Measurements from ENCODE around the gene MRPS27. TPM values are rescaled to one million over a fixed set of nuclear protein-coding genes. Genes with fewer than 3 reads are reported as not detected.
A peak's percentile ranks its signal among the peaks of the same experiment; 100 is the strongest.

Gene MRPS27
- total and polyA plus RNA-seq, 9 of the 15 experiments (the other 6 are each of a cell fraction or from before 2014, with no cell fraction given), result 73.6 to 144 (median 106) TPM

DNA sequence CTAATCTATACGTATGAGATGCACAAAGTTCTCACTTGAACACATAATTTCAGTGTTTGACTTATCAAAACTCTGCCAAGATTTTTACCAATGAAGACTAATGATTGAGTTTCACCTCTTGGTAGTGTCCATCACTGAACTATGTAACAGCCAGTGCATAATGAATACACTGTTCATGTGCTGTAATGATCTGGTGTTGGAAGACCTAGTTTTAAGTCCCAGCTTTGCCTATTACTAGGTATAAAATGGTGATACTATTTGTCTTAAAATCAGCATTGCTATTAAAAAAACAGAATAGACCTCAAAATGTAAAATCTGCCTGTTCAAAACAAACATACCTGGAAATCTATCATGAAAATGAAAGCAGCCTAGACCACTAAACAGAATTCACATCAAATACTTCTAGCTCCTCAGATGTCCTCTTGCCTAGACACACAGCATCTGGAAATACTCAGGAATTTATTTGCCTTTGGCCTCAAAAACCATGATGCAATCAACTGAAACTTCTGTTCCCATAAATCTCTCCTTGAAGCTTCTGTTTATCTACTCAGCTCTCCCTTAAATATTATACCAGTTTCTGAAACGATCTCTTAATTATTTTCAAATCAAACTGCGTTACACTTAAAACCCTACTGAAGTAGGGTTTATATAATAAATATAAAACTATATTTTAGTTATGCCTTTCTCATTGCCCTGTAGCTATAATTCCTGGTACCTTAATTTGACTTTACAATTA is 38.1 kb downstream of the MRPS27 start:
- Histone ChIP-seq H3K36me3 (ENCODE audit: control insufficient read depth, insufficient read depth, low read length) (peaks cover 55% of the 10 kb centered on the region), H3K9me1 (ENCODE audit: control insufficient read depth, insufficient read depth, low read length) (no peaks in the 10 kb centered on the region), H3K27ac (ENCODE audit: extremely low read depth, low read depth, low read length) (peak overlapping the region; percentile 73), H3K4me1 (replicated peaks in 1 of 2; ENCODE audit: control insufficient read depth in 2 of 2, insufficient read depth in 2 of 2, low read length in 2 of 2) (peaks cover 7 to 33% of the 10 kb centered on the region in 2 experiments; a peak in 3 of 5 replicates), H3K4me3 (no peak overlapping the region), H3K4me2 (ENCODE audit: insufficient read depth, low read length) (peak overlapping the region; percentile 51; the same call in 1 of the 2 replicates), H3K9me3 (replicated peaks; ENCODE audit: control insufficient read depth, insufficient read depth, low read depth, low read length) (no peaks in the 10 kb centered on the region), H3K9ac (ENCODE audit: insufficient read depth in 1 of 2, low read depth in 2 of 2, low read length in 2 of 2) (peak overlapping the region in 1 of 2 experiments; percentile 54; a peak in 2 of 4 replicates), H3K79me2 (ENCODE audit: control insufficient read depth, insufficient read depth, low read length) (peaks cover 28% of the 10 kb centered on the region; the same call in 2 of the 3 replicates), H4K20me1 (replicated peaks; ENCODE audit: control insufficient read depth, insufficient read depth, low read length) (no peaks in the 10 kb centered on the region), H2AFZ (ENCODE audit: low read depth, low read length) (no peak overlapping the region), H3K27me3 (ENCODE audit: control insufficient read depth in 2 of 2, insufficient read depth in 2 of 2, low read length in 2 of 2) (no peaks in the 10 kb centered on the region)
- BruUV-seq (replicated peaks), result TSS peak; percentile 76
- peak in 3 of 4 experiments; percentile 19 to 64 (median 51) for DNase-seq (ENCODE audit: extremely low read depth in 1 of 4, low spot score in 3 of 4)
- 18% methylated on average over 3 of the region's 3 CpGs for WGBS (ENCODE audit: insufficient coverage, low coverage, missing lambda C conversion rate)
- ATAC-seq, result peak; percentile 85
- intact Hi-C loops (cut with micrococcal nuclease), result loop anchor here (1.0 to 5.0 kb wide), 2 partner anchors 26 to 50 kb away; no protein-coding TSS in a partner anchor
- in situ Hi-C loops (cut with MboI), result no loop called here
- CTCF ChIA-PET (ENCODE audit: low intra/inter-chr PET ratio), result interaction anchor here (1.3 kb wide), 1 partner anchor 144 kb away, joined by 3 read pairs; no protein-coding TSS in a partner anchor
- FAIRE-seq, result peak; percentile 29
- POLR2A ChIA-PET, result interaction anchor here (0.7 to 3.1 kb wide), 12 partner anchors 8 to 176 kb away, joined by 3 to 17 read pairs (median 4); no protein-coding TSS in a partner anchor
- TF ChIP-seq, protein P1, sequence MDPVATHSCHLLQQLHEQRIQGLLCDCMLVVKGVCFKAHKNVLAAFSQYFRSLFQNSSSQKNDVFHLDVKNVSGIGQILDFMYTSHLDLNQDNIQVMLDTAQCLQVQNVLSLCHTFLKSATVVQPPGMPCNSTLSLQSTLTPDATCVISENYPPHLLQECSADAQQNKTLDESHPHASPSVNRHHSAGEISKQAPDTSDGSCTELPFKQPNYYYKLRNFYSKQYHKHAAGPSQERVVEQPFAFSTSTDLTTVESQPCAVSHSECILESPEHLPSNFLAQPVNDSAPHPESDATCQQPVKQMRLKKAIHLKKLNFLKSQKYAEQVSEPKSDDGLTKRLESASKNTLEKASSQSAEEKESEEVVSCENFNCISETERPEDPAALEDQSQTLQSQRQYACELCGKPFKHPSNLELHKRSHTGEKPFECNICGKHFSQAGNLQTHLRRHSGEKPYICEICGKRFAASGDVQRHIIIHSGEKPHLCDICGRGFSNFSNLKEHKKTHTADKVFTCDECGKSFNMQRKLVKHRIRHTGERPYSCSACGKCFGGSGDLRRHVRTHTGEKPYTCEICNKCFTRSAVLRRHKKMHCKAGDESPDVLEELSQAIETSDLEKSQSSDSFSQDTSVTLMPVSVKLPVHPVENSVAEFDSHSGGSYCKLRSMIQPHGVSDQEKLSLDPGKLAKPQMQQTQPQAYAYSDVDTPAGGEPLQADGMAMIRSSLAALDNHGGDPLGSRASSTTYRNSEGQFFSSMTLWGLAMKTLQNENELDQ (CRISPR knock-in tag; IDR thresholded peaks at IDR 0.05; ENCODE audit: borderline replicate concordance), result no peak
- no peak for TF ChIP-seq POLR3A (IDR thresholded peaks at IDR 0.05; ENCODE audit: borderline replicate concordance, extremely low read depth, insufficient read depth, insufficient read length)
- no peak for TF ChIP-seq EGR1 (conservative IDR thresholded peaks at IDR 0.05)
- TF ChIP-seq GTF2A2 (tag; IDR thresholded peaks at IDR 0.05), result no peak
- TF ChIP-seq ADNP (tag; IDR thresholded peaks at IDR 0.05), result no peak
- TF ChIP-seq FUS (optimal IDR thresholded peaks at IDR 0.05; ENCODE audit: low read depth, low read length), result no peak
- no peak for TF ChIP-seq SIRT6 (IDR thresholded peaks at IDR 0.05; ENCODE audit: low read depth, low read length)
- no peak for TF ChIP-seq KLF10 (CRISPR knock-in tag; IDR thresholded peaks at IDR 0.05)
- 0 out of 4 replicates have a peak, but pooled peaks of 1 of the 2 experiments have one; percentile 33 for TF ChIP-seq ZMIZ1 (IDR thresholded peaks at IDR 0.05; ENCODE audit: low read depth in 2 of 2, low read length in 2 of 2)
- no peak for TF ChIP-seq DLX4 (CRISPR knock-in tag; IDR thresholded peaks at IDR 0.05)
- TF ChIP-seq NCOA1 (IDR thresholded peaks at IDR 0.05; ENCODE audit: low read depth), result no peak
- TF ChIP-seq ATF3 (IDR thresholded peaks at IDR 0.05), result peak; percentile 99
- TF ChIP-seq ATF3 (CRISPR knock-in tag; conservative IDR thresholded peaks at IDR 0.05), result no peak
- TF ChIP-seq ZBED1 (IDR thresholded peaks at IDR 0.05), result no peak
